Measurements from ENCODE around the gene TBC1D14.

GRCh38 chr4:7040765-7041164 lies 131.1 kb downstream of the TBC1D14 start:
- TF ChIP-seq CTCF (IDR thresholded peaks at IDR 0.05) (no peak), POLR2A (IDR thresholded peaks at IDR 0.05) (no peak)
